Stimulated activated naive CD4-positive, alpha-beta T cell (primary cell): ENCODE measurements around the gene EXTL1.
"Not testable (repeated sequence)": the region's sequence is repeated elsewhere in the genome, so short reads cannot be mapped to it uniquely, and the experiment has no call there.

Source experiments
- DNase-seq, 6 experiments: peaks; one replicate each; lab custom pipeline; 2025; lab: John Stamatoyannopoulos, UW

EXTL1 gene, protein sequence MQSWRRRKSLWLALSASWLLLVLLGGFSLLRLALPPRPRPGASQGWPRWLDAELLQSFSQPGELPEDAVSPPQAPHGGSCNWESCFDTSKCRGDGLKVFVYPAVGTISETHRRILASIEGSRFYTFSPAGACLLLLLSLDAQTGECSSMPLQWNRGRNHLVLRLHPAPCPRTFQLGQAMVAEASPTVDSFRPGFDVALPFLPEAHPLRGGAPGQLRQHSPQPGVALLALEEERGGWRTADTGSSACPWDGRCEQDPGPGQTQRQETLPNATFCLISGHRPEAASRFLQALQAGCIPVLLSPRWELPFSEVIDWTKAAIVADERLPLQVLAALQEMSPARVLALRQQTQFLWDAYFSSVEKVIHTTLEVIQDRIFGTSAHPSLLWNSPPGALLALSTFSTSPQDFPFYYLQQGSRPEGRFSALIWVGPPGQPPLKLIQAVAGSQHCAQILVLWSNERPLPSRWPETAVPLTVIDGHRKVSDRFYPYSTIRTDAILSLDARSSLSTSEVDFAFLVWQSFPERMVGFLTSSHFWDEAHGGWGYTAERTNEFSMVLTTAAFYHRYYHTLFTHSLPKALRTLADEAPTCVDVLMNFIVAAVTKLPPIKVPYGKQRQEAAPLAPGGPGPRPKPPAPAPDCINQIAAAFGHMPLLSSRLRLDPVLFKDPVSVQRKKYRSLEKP

DNA sequence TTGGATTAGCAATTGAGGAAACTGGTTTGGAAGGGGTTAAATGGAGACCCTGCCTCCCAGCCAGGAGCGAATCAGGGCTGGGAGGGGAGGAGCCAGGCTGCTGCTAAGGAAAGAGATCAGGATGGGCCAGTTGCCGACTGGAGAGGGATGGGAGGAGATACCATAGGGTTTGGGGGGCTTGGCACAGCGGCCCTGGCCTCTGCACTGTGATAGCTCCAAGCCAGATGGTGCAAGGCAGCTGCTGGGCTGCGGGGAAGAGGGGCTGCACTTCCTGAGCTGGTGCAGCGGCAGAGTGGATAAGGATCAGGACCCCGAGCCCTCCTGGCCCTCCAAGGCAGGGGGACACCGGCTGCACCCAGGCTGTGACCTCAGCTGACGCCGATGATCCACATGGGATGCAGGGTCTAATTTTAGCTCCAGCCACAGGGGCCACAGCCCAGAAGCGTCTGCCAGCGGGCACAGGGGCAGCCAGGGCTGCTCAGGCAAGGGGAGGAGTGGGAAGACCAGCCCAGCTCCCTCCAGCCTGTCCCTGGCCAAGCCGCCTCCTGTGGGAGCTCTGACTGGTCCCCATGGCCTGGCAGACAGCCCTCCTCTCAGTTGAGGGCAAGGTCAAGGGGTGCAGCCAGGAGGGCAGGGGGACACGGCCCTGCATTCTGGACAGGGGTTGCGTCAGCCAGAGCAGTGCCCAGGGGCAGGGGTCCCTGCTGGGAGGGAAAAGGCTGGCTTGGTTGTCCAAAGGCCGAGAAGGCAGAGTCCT, at the start of gene EXTL1:
EXTL1 (plus strand) TSS at position 129 of the 757 bp plus-strand sequence. CDS start 872 bp downstream, outside the sequence.
- no peak for DNase-seq

DNA sequence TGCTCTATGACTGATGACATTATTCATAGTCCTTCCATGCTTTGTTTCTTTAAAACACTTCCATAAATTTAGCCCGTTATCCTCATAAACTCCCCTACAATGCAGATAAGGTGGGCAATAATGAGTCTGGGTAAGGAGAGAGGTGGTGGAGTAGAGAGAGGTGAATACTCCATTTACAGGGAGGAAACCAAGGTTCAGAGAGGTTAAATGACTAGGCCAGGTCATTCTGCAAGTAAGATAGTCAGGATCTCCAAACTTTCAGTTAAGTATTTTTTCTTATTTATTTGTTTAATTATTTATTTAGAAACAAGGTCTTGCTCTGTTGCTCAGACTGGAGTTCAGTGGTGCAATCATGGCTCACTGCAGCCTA, 49.8 kb upstream of the EXTL1 start:
- no peak for DNase-seq

DNA sequence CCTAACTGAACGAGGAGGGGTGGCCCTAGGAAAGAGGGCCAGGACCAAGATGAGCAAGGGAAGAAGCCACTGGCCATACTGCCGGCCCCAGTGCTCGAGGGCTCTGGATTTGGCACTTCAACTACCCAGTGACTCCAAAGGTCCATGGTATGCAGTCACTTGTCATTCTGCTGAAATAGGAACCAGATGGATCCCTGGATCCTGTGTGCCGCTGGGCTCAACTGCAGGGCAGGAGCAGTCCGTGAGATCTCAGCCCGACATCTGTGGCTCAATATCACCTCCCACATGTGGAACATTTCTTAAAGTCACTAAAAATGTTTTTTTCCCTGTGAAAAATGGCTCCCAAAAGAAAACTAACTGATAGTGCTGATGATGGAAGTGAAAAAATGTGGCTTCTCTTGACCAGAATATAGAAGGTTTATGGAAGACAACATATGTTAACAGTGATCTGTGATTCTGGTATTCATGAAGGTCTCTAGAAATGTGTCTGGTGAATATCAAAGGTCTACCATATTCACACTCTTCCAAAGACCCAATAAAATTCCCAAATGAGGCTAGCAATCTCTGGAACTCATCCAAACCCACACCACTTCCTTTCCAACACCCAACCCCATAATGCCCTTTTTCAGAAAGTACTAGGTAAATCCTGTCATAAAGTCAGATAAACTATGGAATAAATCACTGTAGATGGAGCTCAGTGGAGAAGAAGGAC, 47.8 kb upstream of the EXTL1 start:
- DNase-seq = no peak

DNA sequence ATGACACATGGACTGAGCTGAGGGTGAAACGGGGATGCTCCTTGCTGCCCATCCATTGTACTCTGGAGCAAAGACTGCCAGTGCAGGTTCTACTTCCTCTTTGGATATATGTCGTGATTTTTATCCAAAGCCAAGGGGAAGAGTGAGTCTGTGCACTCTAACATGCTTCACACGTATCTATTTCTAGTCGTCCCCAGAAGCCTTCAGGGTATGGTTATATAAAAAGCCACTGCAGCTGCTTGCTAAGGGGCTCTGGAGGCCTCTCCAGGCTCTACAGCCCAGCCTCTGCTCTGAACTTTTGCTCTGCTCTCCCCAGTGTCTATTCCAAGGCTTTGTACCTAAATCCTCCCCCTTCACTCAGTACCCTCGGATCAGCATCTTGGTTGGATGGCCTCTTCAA, 43.8 kb upstream of the EXTL1 start:
- no peak for DNase-seq

DNA sequence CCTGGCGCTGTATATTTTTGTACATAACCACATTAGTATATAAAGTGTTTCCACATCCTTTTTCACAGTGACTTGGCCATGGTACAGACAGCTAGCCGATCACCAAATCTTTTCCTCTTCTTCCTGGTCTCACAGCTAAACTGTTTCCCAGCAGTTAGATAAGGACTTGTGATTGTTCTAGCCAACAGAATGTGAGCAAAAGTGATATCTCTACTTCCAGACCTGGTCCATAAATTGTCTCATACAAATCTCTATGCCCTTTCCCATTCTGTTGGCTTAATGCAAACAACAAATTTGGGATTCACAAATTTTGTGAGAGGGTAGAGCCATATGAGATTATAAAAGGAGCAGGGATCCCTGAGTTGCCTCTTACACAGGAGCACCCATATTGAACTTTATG, 43.2 kb upstream of the EXTL1 start:
- no peak for DNase-seq

DNA sequence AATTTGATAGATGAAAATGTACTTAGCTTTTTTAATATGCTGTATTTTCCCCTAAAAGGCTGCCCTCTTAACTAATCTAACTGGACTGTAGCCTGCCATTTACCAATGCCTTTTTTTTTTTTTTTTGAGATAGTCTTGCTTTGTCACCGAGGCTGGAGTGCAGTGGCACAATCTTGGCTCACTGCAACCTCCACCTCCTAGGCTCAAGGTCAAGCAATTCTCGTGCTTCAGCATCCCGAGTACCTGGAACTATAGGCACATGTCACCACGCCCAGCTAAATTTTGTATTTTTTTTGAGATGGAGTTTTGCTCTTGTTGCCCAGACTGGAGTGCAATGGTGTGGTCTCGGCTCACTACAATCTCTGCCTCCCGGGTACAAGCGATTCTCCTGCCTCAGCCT, 42.4 kb upstream of the EXTL1 start:
- DNase-seq = no peak

DNA sequence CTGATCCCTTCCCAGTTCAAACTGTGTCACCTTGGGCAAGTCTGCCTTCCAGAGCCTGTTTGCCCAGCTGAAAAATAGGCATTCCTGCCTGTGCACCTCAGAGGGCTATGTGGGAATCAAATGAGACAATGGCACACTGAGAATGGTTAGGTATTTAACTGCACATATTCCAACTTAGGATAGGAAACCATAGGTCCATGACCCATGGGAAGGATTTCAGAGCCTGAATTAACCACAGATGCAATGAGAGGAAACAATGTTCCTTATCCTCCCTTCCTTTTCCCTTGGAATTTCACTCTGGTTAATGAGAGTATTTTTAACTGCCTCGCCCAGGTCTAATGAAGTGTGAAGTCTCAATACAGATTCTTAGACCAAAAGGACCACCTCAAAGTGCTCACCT, 36.4 kb upstream of the EXTL1 start:
- no peak for DNase-seq

DNA sequence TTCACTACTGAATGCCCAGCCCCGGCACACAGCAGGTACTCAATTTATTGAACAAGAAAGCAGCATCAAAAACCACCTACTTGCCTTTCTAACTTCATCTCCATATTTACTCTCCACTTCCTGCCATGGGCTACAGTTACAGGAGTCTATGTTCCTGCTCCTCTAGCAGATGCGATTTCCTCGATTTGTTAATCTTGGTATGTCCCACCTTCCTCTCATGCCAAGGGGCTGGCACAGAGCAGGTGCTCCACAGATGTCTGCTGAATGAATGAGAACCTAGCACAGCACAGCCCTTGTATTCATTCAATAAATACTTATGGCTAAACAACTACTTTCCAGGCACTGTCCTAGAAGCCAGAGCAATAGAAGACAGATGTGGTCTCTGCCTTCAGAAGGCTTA, 35.9 kb upstream of the EXTL1 start:
- peak in 1 of 6 experiments; percentile 16 for DNase-seq

DNA sequence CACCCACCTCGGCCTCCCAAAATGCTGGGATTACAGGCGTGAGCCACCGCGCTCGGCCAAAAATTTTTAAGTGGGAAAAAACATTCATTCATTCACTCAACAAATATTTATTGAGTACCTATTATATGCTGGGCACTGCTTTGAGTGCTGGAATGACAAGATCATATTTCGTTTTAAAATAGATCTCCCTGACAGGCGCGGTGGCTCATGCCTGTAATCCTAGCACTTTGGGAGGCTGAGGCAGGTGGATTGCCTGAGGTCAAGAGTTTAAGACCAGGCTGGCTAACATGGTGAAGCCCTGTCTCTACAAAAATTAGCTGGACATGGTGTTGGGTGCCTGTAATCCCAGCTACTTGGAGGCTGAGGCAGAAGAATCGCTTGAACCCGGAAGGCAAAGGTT, 34.8 kb upstream of the EXTL1 start:
- not testable (repeated sequence) for DNase-seq

DNA sequence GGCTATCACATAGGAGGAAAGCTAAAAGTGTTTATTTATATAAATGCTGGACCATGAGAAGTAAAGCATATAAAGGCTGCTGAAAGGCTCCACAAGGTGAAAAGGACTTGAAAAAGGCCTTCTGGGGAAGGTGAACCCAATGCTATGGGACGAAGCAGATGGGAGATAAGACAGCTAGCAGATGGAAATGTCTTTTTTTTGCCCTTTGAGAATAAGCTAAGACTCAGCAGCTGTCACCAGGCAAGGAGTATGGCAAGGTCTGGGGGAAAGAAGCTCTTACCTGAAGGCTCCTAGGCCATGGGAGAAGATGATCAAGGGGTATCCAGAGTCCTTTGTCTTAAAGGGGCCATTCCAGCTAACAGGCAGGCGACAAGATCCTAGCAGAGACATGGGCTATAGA, 33.6 kb upstream of the EXTL1 start:
- no peak for DNase-seq

DNA sequence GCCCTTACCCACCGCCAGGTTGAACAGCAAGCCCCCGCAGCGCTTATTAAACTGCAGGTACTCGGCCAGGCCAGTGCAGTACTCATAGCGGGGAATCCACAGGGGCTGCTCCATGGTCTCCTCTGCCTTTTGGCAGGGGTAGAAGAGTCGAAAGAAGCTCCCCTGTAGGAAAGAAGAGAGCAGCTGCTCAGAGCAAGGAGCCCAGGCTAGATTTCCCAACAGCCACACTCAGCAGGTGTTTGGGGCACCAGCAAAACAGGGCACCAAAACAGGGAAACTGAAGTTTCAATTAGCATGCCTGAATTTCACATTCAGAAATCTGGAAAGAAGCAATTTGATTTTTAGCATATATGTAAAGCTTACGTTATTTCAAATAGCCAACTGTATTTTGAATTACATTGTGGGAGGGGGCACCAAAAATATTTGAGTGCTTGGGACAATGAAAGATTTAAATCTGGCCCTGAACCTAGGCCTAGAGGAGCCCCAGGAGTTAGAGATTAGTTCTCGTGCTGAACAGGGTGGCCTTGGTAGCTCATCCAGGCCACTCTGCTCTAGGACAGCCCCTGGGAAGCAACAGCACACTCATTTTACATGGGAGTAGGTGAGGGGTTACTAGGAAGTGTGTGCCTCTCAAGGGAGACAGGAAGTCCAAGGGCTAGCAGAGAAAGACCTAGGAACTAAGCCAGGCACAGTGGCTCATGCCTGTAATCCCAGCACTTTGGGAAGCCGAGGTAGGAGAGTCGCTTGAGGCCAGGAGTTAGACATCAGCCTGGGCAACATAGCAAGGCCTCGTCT, 31.9 kb upstream of the EXTL1 start:
- no peak for DNase-seq

DNA sequence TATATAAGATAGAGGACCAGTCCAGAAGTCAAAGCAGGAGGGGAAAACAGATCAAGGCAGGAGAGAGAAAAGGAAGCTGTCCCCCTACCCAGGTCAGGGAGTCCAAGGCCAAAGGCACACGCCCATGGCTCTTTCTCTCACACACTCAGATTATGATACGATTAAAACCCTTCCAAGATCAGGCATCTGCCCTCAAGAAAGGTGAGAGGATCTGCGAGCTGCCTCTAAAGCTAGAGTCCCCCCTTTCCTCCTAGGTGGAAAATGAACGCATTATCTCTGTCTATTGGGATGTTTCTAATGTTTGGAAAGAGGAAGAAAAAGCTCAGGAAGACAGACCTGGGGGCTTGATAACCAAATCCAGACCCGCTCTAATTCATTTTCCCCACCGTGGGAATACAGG, 31.3 kb upstream of the EXTL1 start:
- DNase-seq = peak in 1 of 6 experiments; percentile 15

DNA sequence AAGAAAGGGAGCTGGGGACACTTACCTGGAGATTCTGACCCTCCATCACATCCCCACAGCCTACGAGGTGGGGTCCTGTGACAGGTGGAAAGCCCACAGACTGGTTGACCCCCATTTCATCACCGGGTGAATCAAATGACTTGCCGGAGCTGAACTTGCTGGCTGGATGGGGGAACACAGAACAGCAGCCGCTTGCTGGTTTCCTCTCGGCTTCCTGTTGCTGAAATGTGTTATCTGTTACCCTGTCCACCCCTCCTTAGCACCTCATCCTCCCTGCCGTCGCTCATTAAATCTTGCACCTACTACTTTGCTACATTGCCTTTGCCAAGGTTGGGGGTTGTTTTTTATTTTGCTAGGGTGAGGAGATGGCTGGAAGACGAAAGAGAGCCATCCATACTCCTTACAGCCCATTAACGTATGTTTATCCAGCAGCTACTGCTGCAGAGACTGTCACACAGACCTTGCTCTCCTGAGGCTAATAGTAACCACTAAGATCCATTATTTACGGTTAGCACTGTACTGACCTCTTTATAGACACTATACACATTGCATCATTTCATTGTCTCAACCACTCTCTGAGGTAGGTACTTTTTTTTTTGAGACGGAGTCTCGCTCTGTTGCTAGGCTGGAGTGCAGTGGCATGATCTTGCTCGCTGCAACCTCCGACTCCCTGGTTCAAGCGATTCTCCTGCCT, 30.7 kb upstream of the EXTL1 start:
- peak in 5 of 6 experiments; percentile 9 to 57 (median 29) for DNase-seq

DNA sequence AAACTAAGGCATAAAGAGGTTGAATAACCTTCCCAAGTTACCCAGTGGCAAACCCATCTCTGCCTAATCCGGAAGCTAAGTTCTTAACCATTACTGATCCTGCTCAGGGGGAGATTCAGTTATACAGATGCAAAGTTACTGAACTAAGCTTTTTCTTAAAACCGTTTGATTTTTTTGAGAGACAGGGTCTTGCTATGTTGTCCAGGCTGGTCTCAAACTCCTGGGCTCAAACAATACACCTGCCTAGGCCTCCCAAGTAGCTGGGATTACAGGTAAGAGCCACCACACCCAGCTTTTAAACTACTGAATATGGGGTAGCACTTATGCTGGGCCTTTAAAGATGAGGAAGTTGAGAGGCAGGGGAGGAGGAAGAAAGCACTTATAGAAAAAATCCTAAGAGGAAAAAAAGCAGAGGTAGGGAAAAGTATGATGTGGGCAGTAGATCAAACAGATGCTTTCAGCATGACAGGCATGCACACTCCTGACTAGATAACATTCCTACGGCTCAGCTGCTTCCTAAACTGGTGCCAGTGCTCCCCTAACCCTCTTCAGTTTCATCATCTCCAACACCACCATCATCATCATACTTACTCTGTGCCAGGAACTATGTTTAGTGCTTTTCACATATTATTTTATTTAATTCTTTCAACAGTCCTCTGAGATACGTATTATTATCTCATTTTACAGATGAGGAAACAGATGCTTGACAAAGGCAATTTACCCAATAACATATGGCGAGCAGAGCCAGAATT, 29.5 kb upstream of the EXTL1 start:
- DNase-seq = no peak

DNA sequence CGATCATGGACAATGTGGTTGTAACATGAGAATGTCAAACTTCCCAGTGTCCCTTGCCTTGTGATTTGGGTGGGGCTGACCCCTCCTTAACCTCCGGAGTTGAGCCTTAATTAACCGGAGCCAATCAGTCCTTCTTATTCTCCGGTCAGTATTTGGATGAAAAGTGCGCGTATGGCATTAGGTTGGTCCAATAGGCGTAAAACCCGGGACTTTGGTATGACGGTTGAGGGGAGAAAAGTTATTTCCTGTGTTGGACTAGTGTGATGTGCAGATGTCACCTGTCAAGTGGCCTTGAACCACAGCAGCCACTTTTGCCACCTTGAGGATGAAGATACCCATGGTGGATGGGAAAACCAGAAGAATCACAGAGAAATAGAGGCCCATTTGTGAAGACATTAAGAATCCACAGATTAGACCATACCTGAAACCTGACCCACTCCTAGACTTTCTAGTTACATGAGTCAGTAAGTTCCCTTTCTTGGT, 28.8 kb upstream of the EXTL1 start:
- DNase-seq = no peak

DNA sequence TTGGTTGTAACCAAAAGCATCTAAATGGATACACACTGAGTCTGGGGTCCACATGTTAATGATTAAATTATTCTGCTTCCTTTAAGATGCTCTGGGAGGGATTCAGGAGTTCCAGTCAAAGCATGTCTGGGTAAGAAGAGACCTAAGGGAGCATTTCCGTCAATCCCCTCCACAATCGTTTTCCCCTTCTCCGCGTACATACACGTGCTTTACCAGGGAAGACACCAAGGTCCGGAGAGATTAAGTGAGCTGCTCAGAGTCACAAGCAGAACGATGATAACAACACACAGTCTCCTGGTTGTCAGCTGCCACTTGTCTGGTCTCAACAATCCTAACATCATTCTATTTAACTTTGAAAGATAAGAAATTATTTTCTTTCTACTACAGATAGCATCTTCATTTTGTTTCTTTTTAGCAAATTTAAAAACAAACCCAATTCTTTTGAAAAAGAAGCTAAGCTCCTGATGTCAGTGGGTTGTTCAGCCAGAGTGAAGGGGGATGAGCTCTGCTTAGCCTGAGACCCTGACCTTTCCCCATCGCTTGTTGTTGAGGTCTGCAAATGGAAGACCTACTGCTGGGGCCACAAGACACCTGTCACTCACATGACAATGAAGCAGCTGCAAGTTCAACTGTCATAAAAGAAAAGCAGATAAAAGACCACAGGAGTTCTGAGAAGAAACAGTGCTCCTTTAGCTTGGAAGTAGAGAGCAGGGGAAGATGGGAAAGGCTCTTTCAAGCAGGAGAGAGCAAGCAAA, 28.2 kb upstream of the EXTL1 start:
- DNase-seq = no peak

DNA sequence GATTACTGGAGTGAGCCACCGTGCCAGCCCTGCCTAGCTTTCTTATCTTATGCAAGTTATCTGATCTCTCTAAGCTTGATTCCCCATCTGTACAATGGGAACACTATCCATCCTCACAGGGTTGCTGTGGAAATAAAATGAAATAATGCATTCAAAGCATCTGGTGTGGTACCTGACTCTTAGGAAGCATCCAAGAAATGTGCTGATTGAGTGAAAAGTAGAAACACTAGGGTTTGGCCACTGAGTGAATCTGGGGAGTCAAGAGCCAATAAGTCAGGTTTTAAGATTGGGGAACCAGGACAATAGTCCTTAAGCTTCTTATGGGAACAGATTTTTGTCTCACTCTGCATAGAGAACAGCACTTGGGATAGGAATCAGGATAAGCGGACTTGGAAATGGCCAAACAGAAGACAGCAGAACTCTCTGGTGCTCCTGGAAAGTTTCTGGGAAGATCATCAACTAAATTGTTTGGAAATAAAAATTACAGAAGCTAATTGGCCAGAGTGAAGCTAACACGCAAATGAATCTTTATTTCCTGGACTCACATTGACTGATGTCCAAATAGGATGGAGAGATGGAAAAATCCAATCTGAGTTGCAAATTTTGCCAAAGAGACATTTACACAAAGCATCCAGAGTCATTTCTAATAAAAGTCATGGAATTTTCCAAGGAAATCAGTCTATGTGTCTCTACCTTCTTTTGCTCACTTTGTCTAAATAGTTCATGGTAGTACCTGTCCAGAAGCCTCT, 27.0 kb upstream of the EXTL1 start:
- no peak for DNase-seq
